MCF 10A (cell line): ENCODE data around the gene WNT3A. TPM values are rescaled to one million over a fixed set of nuclear protein-coding genes. Genes with fewer than 3 reads are reported as not detected.

Experiments used
- BruUV-seq: library from RNA; stranded (reverse); fragments of 400-500 nt; replicated peaks from 2 replicates; lab custom pipeline; 2021; lab: Mats Ljungman, UMichigan
- CTCF ChIA-PET: fragments of 300-600 bp; sonication (Branson Sonifier 250); formaldehyde crosslinking; extraction: SDS; loops from one replicate; lab custom pipeline; 2021; ENCODE audit warnings: antibody characterized with exemption, inconsistent platforms; lab: Yijun Ruan, JAX
- POLR2A ChIA-PET: fragments of 300-600, 350-650 bp; sonication (Branson Sonifier 250); formaldehyde crosslinking; extraction: SDS; loops from one replicate; lab custom pipeline; 2020; ENCODE audit warnings: antibody characterized with exemption, inconsistent platforms; lab: Yijun Ruan, JAX
- DNase-seq: peaks from one replicate; pipeline ENCODE4 v3.0.0-alpha.2; 2018; ENCODE audit not compliant: unreplicated experiment
- H3K27ac Mint-ChIP-seq: one replicate; pipeline ENCODE4 v1.8.0; 2022; ENCODE audit warnings: mild to moderate bottlenecking, low read depth, mixed read lengths; ENCODE audit not compliant: unreplicated experiment
- H3K27me3 Mint-ChIP-seq: one replicate; pipeline ENCODE4 v1.8.0; 2022; ENCODE audit warnings: mixed read lengths; ENCODE audit not compliant: insufficient read depth, unreplicated experiment
- H3K36me3 Mint-ChIP-seq: one replicate; pipeline ENCODE4 v1.8.0; 2022; ENCODE audit warnings: mild to moderate bottlenecking, moderate library complexity, mixed read lengths; ENCODE audit not compliant: insufficient read depth, unreplicated experiment
- H3K4me1 Mint-ChIP-seq: one replicate; pipeline ENCODE4 v1.8.0; 2022; ENCODE audit warnings: mixed read lengths; ENCODE audit not compliant: insufficient read depth, unreplicated experiment
- H3K4me3 Mint-ChIP-seq: one replicate; pipeline ENCODE4 v1.8.0; 2022; ENCODE audit warnings: mild to moderate bottlenecking, moderate library complexity, mixed read lengths; ENCODE audit not compliant: unreplicated experiment
- H3K9me3 Mint-ChIP-seq: one replicate; pipeline ENCODE4 v1.8.0; 2022; ENCODE audit warnings: mixed read lengths; ENCODE audit not compliant: unreplicated experiment
- CTCF ChIP-seq: fragments of 200-600 bp; IDR thresholded peaks from one replicate; pipeline ENCODE4 v1.8.0; 2022; ENCODE audit warnings: antibody characterized with exemption, mild to moderate bottlenecking; ENCODE audit not compliant: unreplicated experiment
- intact Hi-C: fragments of 100-400 bp; cut with micrococcal nuclease; formaldehyde crosslinking; loops from 2 replicates; pipeline ENCODE4 v1.14.1; 2022
- total RNA-seq: library from RNA; stranded (reverse); gene quantifications from 2 replicates; pipeline ENCODE4 v1.2.3, GENCODE V29; 2022

WNT3A gene
- total RNA-seq, 1 experiment from 2014 or later = not detected

- no peaks in the 10 kb centered on the region for H3K4me1 Mint-ChIP-seq
- POLR2A ChIA-PET = no interaction called here
- no peak overlapping the region for H3K4me3 Mint-ChIP-seq
- H3K27ac Mint-ChIP-seq = no peak overlapping the region
- CTCF ChIA-PET = interaction anchor here (0.6 to 0.7 kb wide), 3 partner anchors 46 to 1423 kb away, joined by 3 to 4 read pairs (median 3); no protein-coding TSS in a partner anchor
- peak; percentile 52 for DNase-seq
- H3K9me3 Mint-ChIP-seq = no peaks in the 10 kb centered on the region
- no peak for TF ChIP-seq CTCF
- BruUV-seq = no TSS peak
- peaks cover 38% of the 10 kb centered on the region for H3K27me3 Mint-ChIP-seq
- intact Hi-C loops = no loop called here
- peaks cover 6% of the 10 kb centered on the region for H3K36me3 Mint-ChIP-seq
These were observed 53.0 kb downstream of the WNT3A start for GRCh38 chr1:228059634-228060457.

- H3K27ac Mint-ChIP-seq = no peak overlapping the region
- no peak for DNase-seq
- TF ChIP-seq CTCF = no peak
- intact Hi-C loops = no loop called here
- ChIA-PET CTCF (interaction anchor here (0.6 to 0.7 kb wide), 3 partner anchors 50 to 1422 kb away, joined by 3 to 4 read pairs (median 3); no protein-coding TSS in a partner anchor), POLR2A (interaction anchor here (1.0 kb wide), 1 partner anchor 446 kb away, joined by 3 read pairs; no protein-coding TSS in a partner anchor)
- H3K4me1 Mint-ChIP-seq = no peaks in the 10 kb centered on the region
- H3K4me3 Mint-ChIP-seq = no peak overlapping the region
- peaks cover under 1% of the 10 kb centered on the region for H3K36me3 Mint-ChIP-seq
- no peaks in the 10 kb centered on the region for H3K9me3 Mint-ChIP-seq
- H3K27me3 Mint-ChIP-seq = peaks cover 31% of the 10 kb centered on the region
- no TSS peak for BruUV-seq
These were observed 53.8 kb downstream of the WNT3A start for GRCh38 chr1:228060458-228061190.

- intact Hi-C loops = no loop called here
- DNase-seq = no peak
- no TSS peak for BruUV-seq
- POLR2A ChIA-PET = interaction anchor here (1.0 kb wide), 1 partner anchor 445 kb away, joined by 3 read pairs; no protein-coding TSS in a partner anchor
- Mint-ChIP-seq H3K4me3 (no peak overlapping the region), H3K36me3 (no peaks in the 10 kb centered on the region), H3K9me3 (no peaks in the 10 kb centered on the region), H3K27ac (no peak overlapping the region), H3K27me3 (peaks cover 27% of the 10 kb centered on the region), H3K4me1 (no peaks in the 10 kb centered on the region)
- CTCF ChIA-PET = interaction anchor here (0.6 to 1.5 kb wide), 2 partner anchors 51 to 62 kb away, joined by 3 to 7 read pairs; no protein-coding TSS in a partner anchor
- no peak for TF ChIP-seq CTCF
These were observed 54.8 kb downstream of the WNT3A start for GRCh38 chr1:228061411-228062084.
